ENCODE data around the gene BRME1.

The BRME1 gene

DNA sequence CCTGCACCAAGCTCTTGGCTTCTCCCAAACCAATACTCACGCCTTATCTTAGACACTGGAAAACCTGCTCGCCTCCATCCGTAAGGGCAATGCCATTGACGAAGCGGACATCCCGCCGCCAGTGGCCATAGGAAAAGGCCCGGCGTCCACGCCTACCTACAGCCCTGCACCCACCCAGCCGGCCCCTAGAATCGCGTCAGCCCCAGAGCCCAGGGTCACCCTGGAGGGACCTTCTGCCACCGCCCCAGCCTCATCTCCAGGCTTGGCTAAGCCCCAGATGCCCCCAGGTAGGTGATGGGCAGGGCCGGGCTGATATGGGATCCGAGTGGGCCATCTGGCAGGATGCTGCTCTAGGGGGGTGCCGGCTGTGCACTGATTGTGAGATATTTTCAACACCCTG, 7.4 kb upstream of the BRME1 start:
- POLR2A ChIA-PET: no interaction called here
- H3K4me3 ChIP-seq (ENCODE audit: low read depth, low read length): no peak overlapping the region
- H3K4me1 ChIP-seq (ENCODE audit: control insufficient read depth, insufficient read depth, low read length): no peaks in the 10 kb centered on the region
- peaks cover 59 to 82% of the 10 kb centered on the region in 2 experiments for H3K36me3 ChIP-seq (ENCODE audit: control insufficient read depth in 2 of 2, insufficient read depth in 1 of 2, low read length in 2 of 2)
- H3K9me3 ChIP-seq (ENCODE audit: control insufficient read depth, insufficient read depth, low read depth, low read length): no peaks in the 10 kb centered on the region
- H3K27ac ChIP-seq (ENCODE audit: extremely low read depth, low read depth, low read length): no peak overlapping the region
- CTCF ChIA-PET: no interaction called here
- TF ChIP-seq HOXD13 (CRISPR knock-in tag; IDR thresholded peaks at IDR 0.05; ENCODE audit: borderline replicate concordance): no peak
- TF ChIP-seq ZNF146 (tag by site-specific recombination; IDR thresholded peaks at IDR 0.05): no peak
- TF ChIP-seq MEIS1 (CRISPR knock-in tag; IDR thresholded peaks at IDR 0.05; ENCODE audit: borderline replicate concordance): no peak
- TF ChIP-seq GLIS2 (tag by site-specific recombination; IDR thresholded peaks at IDR 0.05): no peak
- TF ChIP-seq ZNF248 (tag by site-specific recombination; IDR thresholded peaks at IDR 0.05): no peak
- TF ChIP-seq, protein P1, sequence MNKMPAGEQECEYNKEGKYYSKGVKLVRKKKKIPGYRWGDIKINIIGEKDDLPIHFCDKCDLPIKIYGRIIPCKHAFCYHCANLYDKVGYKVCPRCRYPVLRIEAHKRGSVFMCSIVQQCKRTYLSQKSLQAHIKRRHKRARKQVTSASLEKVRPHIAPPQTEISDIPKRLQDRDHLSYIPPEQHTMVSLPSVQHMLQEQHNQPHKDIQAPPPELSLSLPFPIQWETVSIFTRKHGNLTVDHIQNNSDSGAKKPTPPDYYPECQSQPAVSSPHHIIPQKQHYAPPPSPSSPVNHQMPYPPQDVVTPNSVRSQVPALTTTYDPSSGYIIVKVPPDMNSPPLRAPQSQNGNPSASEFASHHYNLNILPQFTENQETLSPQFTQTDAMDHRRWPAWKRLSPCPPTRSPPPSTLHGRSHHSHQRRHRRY (tag by site-specific recombination; IDR thresholded peaks at IDR 0.05): no peak

DNA sequence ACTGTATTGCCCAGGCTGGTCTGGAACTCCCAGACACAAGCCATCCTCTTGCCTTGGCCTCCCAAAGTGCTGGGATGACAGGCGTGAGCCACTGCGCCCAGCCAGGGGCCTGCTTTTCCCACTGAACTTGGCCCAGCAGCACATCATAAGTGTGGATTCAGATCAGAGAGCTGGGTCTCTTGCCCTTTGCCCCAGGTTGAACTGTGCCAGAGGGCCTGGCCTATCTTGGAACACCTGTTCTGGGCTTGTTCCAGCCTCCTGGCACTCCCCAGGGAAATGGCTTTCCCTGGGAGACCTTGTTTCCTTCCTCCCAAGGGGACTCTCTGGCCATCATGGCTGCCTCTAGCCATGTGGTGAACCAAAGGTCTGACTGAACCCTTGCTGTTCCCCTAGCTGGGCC, 3.5 kb upstream of the BRME1 start:
- TF ChIP-seq SP3 (tag by site-specific recombination; IDR thresholded peaks at IDR 0.05) (no peak), YY1 (tag by site-specific recombination; IDR thresholded peaks at IDR 0.05) (no peak), ZNF184 (tag by site-specific recombination; IDR thresholded peaks at IDR 0.05) (no peak), ZNF311 (tag by site-specific recombination; IDR thresholded peaks at IDR 0.05; ENCODE audit: borderline replicate concordance) (no peak), TRIM28 (IDR thresholded peaks at IDR 0.05; ENCODE audit: borderline replicate concordance, low read length) (no peak), MZF1 (tag by site-specific recombination; IDR thresholded peaks at IDR 0.05; ENCODE audit: borderline replicate concordance) (no peak), KLF10 (tag by site-specific recombination; IDR thresholded peaks at IDR 0.05) (no peak), RBAK (tag by site-specific recombination; IDR thresholded peaks at IDR 0.05) (no peak), ZNF416 (tag by site-specific recombination; IDR thresholded peaks at IDR 0.05) (no peak), ZNF169 (tag by site-specific recombination; IDR thresholded peaks at IDR 0.05) (no peak), ZNF10 (tag by site-specific recombination; IDR thresholded peaks at IDR 0.05) (no peak), MEIS1 (CRISPR knock-in tag; IDR thresholded peaks at IDR 0.05; ENCODE audit: borderline replicate concordance) (no peak), ZNF510 (tag by site-specific recombination; IDR thresholded peaks at IDR 0.05; ENCODE audit: insufficient replicate concordance) (no peak), ZNF837 (tag by site-specific recombination; IDR thresholded peaks at IDR 0.05) (no peak), GLI4 (tag by site-specific recombination; IDR thresholded peaks at IDR 0.05) (no peak), ZNF580 (tag by site-specific recombination; IDR thresholded peaks at IDR 0.05) (no peak), ZBTB26 (tag by site-specific recombination; optimal IDR thresholded peaks at IDR 0.05) (no peak), ZNF549 (tag by site-specific recombination; IDR thresholded peaks at IDR 0.05) (no peak), ZBTB17 (tag by site-specific recombination; IDR thresholded peaks at IDR 0.05) (no peak)
- TF ChIP-seq, protein P2, sequence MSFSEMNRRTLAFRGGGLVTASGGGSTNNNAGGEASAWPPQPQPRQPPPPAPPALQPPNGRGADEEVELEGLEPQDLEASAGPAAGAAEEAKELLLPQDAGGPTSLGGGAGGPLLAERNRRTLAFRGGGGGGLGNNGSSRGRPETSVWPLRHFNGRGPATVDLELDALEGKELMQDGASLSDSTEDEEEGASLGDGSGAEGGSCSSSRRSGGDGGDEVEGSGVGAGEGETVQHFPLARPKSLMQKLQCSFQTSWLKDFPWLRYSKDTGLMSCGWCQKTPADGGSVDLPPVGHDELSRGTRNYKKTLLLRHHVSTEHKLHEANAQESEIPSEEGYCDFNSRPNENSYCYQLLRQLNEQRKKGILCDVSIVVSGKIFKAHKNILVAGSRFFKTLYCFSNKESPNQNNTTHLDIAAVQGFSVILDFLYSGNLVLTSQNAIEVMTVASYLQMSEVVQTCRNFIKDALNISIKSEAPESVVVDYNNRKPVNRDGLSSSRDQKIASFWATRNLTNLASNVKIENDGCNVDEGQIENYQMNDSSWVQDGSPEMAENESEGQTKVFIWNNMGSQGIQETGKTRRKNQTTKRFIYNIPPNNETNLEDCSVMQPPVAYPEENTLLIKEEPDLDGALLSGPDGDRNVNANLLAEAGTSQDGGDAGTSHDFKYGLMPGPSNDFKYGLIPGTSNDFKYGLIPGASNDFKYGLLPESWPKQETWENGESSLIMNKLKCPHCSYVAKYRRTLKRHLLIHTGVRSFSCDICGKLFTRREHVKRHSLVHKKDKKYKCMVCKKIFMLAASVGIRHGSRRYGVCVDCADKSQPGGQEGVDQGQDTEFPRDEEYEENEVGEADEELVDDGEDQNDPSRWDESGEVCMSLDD (tag by site-specific recombination; IDR thresholded peaks at IDR 0.05): no peak
- Histone ChIP-seq H3K27ac (ENCODE audit: extremely low read depth, low read depth, low read length) (no peak overlapping the region), H3K4me1 (ENCODE audit: control insufficient read depth, insufficient read depth, low read length) (no peaks in the 10 kb centered on the region; the same call in 1 of the 2 replicates), H3K4me3 (ENCODE audit: low read depth, low read length) (no peak overlapping the region), H3K9me3 (ENCODE audit: control insufficient read depth, insufficient read depth, low read depth, low read length) (no peaks in the 10 kb centered on the region), H3K36me3 (ENCODE audit: control insufficient read depth in 2 of 2, insufficient read depth in 1 of 2, low read length in 2 of 2) (peaks cover 27 to 48% of the 10 kb centered on the region in 2 experiments; a peak in 2 of 3 replicates)
- ChIA-PET CTCF (interaction anchor here (0.5 kb wide), 1 partner anchor 97 kb away, joined by 3 read pairs; the partner anchor contains the start of gene RFX1), POLR2A (interaction anchor here (0.7 kb wide), 2 partner anchors 9 to 976 kb away, joined by 3 read pairs; partner anchors contain the start of gene FARSA)

Data from HEK293 (cell line).